ENCODE data around the gene MARCHF2.
"Not testable (repeated sequence)": the region's sequence is repeated elsewhere in the genome, so short reads cannot be mapped to it uniquely, and the experiment has no call there.

The MARCHF2 gene

GRCh38 chr19:8410718-8411117 lies 2.4 kb upstream of the MARCHF2 start:
- DNase-seq (ENCODE audit: low read depth in 2 of 2): not testable (repeated sequence)

- DNase-seq (ENCODE audit: low read depth in 2 of 2): no peak
Measured at GRCh38 chr19:8413629-8413995, 507 bp downstream of the MARCHF2 start.

- no peak for DNase-seq (ENCODE audit: low read depth in 2 of 2)
Measured at GRCh38 chr19:8416796-8417195, 3.7 kb downstream of the MARCHF2 start.

- DNase-seq (ENCODE audit: low read depth in 2 of 2): no peak
Measured at GRCh38 chr19:8421484-8422461, 8.7 kb downstream of the MARCHF2 start.

DNA sequence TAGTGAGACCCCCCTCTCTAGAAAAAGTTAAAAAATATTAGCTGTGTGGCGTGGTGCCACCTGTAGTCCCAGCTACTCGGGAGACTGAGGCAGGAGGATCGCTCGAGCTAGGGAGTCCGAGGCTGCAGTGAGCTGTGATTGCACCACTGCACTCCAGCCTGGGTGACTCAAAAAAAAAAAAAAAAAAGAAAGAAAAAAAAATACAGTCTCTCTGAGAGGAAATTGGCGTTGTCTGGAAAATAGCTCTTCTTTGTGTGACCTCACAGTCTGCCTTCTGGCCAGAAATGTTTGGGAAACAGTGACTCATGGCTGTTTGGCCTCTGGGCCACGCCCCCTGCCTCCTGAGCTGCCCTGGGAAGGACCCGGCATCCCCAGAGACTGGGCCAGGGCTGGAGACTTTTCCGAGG lies 10.7 kb downstream of the MARCHF2 start:
- no peak for DNase-seq (ENCODE audit: low read depth in 2 of 2)

- not testable (repeated sequence) for DNase-seq (ENCODE audit: low read depth in 2 of 2)
Measured at GRCh38 chr19:8425331-8425730, 12.2 kb downstream of the MARCHF2 start.

GRCh38 chr19:8426283-8426682 lies 13.2 kb downstream of the MARCHF2 start:
- no peak for DNase-seq (ENCODE audit: low read depth in 2 of 2)

- DNase-seq (ENCODE audit: low read depth in 2 of 2): no peak
Measured at GRCh38 chr19:8429044-8429443, 15.9 kb downstream of the MARCHF2 start.

DNA sequence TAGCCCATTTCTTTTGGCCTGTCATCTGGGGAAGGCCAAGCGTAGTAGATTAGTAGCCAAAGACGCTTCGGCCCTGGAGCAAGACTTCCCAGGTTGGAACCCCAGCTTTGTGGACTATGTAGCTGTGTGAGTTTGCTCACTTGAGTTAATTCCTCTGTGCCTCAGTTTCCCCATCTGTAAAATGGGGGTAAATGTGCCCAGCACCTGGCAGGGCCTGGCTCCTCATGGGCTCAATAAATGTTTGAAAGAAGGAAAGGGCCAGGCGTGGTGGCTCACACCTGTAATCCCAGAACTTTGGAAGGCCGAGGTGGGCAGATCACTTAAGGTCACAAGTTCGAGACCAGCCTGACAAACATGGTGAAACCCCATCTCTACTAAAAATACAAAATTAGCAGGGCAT lies 16.7 kb downstream of the MARCHF2 start:
- no peak for DNase-seq (ENCODE audit: low read depth in 2 of 2)

DNA sequence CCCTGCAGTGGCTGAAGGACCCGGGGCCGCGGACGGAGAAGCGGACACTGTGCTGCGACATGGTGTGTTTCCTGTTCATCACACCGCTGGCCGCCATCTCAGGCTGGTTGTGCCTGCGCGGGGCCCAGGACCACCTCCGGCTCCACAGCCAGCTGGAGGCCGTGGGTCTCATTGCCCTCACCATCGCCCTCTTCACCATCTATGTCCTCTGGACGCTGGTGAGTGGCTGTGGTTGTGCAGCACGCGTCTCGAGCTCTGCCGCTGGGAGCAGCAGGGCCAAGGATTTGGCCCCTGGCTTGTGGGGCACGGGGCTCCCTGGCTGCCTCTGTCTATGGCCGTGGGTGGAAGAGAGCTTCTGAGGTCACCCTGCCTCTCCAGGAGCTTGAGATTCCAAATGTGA lies 17.5 kb downstream of the MARCHF2 start:
- DNase-seq (ENCODE audit: low read depth in 2 of 2): no peak

DNA sequence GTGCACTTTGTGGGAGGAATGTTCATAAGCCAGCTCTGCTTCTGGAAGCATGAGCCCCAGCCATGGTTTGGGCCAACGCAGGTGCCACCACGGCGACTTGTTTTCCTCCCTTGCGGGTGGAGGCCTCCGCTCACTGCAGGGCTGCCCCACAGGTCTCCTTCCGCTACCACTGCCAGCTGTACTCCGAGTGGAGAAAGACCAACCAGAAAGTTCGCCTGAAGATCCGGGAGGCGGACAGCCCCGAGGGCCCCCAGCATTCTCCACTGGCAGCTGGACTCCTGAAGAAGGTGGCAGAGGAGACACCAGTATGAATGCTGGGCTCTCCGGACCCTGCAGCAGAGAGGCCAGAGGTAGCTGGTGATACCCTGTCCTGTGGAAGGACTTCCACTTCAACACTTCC lies 25.1 kb downstream of the MARCHF2 start:
- no peak for DNase-seq (ENCODE audit: low read depth in 2 of 2)

DNA sequence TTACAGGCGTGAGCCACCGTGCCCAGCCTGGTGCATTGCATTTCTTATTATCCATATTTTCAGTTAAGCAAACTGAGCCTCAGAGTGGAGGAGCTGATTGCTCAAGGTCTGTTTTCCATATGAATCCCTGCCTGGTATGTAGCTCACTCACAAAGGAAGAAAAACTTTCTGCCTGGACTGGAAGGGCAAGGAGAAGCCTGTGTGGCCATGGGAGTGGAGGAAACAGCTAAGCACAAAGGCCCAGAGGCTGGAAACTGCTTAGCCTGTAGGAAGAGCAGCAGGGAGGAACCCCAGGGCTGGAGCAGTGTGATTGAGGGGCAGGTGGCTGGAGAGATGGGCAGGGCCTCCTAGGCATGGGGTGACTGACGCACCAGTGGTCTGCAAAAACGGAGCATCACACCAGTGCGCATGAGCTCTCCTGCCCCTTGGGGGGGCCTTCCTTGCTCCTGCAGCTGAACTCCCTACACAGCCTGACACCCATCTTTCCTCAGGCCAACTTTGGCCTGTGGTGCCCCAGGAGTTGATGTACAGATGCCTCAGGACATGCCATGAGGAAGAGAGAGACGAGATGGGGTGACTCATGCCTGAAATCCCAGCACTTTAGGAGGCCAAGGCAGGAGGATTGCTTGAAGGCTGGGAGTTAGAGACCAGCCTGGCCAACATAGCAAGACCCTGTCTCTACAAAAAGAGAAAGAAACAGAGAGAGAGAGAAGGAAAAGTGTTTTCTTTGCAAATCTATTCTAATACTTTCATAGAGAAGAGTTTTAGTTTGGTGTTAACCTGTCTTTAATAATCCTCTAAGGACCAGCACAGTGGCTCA lies 28.8 kb downstream of the MARCHF2 start:
- no peak for DNase-seq (ENCODE audit: low read depth in 2 of 2)

- DNase-seq (ENCODE audit: low read depth in 2 of 2): not testable (repeated sequence)
Measured at GRCh38 chr19:8444140-8444676, 31.1 kb downstream of the MARCHF2 start.

DNA sequence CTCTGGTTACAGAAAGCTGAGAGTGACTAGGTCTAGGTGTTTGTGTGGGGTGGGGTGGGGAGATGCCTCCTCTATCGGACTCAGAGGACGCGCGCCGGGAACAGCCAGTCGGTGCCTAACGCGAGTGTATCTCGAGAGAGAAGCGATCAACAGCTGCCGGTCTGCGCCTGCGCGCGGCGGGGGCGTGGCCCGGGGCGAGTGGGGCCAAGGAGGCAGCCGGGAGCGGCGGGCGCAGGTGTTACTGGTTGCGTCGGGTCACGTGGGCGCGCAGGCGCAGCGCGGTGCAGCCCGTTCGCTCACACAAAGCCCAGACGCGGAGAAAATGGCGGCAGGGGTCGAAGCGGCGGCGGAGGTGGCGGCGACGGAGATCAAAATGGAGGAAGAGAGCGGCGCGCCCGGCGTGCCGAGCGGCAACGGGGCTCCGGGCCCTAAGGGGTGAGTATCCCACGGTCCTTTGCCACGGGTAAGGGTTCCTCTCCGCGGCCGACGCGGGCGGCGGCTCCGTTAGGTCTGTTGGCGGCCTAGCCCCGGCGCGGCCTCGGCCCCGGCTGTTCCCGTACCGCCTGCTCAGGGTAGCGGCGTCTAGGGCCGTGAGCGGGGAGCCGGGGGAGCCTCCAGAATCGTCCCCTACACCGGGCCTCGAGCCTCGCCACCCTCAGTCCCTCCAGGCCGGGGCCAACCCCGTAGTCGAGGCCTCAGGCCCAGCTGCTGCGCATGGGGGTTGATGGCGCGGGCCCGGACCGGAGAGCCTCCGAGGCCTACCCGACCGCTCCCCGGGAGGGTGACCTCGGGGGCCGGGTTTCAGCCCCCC lies 31.8 kb downstream of the MARCHF2 start, which contains the start of gene HNRNPM:
HNRNPM (plus strand) TSS at position 299 of the 811 bp plus-strand sequence; CDS start at position 323, 24 bp downstream.
- DNase-seq (ENCODE audit: low read depth in 2 of 2): peak; percentile 100

DNA sequence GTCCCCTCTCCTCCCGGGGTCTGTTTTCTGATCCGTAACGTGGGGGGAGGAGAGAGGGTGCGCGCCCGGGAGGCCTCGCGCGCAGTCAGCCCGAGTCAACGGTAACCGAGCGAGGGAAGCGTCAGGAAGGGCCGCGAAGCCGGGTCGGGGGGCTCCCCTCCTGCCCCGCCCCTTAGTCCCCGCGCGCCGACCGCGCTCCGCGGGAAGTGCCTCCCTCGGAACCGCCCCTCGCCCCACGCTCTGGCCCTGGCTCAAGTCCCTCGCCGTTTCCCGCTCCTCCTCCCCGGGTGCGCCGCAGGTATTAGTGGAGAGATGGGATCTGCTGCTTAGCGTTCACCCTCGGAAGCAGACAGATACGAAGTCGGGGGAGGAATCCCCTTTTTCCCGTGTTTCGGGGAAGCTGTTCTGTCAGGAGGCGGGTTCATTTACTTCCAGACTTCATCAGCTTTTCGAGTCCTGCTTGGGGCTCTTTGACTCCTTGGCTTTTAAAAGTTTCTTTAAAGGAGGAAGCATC lies 32.4 kb downstream of the MARCHF2 start:
- peak in 1 of 2 donors; percentile 39 for DNase-seq (ENCODE audit: low read depth in 2 of 2)

DNA sequence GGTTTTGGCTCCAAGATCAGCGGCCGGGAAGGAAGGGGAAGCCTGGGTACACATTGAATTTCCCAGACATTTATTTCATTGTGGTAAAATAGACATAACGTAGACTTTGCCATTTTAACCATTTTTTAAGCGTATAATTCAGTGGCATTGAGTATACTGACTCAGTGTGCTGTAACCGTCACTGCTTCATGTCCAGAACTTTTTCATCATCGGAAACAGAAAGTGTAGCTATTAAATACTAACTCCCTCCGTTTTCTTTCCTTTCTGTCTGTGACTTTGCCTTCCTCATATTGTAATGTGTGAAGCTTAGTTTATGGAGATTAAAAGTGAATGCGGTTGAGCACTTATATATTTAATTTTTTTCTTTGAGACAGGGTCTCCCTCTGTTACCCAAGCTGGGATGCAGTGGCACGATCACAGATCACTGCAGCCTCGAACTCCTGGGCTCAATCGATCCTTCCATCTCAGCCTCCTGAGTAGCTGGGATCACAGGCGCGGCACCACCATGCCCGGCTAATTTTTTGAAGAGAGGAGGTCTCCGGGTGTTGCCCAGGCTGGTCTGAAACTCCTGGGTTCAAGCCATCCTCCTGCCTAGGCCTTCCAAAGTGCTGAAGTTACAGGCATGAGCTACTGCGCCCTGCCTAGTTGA lies 33.1 kb downstream of the MARCHF2 start:
- DNase-seq (ENCODE audit: low read depth in 2 of 2): no peak

- DNase-seq (ENCODE audit: low read depth in 2 of 2): no peak
Measured at GRCh38 chr19:8449830-8450229, 36.7 kb downstream of the MARCHF2 start.

DNA sequence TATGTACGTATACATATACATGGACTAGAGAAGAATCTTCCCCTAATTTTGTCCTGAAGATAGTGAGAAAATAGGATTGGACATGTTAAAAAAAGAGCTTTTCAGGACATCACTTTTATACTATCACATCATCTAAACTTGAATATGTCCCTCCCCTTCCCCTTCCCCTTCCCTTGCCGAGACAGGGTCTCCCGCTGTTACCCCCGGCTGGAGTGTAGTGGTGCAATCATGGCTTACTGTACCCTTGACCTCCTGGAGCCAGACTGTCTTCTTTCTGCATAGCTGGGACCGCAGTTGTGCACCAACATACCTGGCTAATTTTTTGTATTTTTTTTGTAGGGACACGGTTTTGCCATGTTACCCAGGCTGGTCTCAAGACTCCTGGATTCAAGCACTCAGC lies 38.3 kb downstream of the MARCHF2 start:
- DNase-seq (ENCODE audit: low read depth in 2 of 2): no peak

DNA sequence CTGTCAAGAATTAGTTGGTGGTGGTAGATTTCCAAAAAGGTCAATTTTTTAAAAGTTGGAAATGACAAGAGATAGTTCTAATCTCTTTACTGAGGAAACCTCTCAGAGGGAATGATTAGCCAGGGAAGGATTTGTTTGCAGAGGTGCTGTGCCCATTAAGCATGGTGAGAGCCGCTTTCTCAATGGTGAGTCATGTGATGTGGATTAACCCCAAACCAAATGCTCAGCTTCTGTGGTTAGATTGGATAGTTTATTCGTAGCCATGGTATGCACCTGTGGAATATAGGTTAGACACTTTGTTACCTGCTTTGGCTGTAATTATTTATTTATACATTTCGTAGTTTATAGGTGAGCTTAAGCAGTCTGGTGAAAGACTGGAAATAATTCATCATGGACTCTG lies 38.8 kb downstream of the MARCHF2 start:
- DNase-seq (ENCODE audit: low read depth in 2 of 2): no peak

- no peak for DNase-seq (ENCODE audit: low read depth in 2 of 2)
Measured at GRCh38 chr19:8452446-8453123, 39.5 kb downstream of the MARCHF2 start.

Data from stimulated activated CD8-positive, alpha-beta memory T cell treated with anti-CD3 and anti-CD28 coated beads, Interleukin-7, amount 100 ng/mL, for 4 hours (primary cell).